Measurements from ENCODE around the gene NPAS1.
A peak's percentile ranks its signal among the peaks of the same experiment; 100 is the strongest.

Gene NPAS1

DNA sequence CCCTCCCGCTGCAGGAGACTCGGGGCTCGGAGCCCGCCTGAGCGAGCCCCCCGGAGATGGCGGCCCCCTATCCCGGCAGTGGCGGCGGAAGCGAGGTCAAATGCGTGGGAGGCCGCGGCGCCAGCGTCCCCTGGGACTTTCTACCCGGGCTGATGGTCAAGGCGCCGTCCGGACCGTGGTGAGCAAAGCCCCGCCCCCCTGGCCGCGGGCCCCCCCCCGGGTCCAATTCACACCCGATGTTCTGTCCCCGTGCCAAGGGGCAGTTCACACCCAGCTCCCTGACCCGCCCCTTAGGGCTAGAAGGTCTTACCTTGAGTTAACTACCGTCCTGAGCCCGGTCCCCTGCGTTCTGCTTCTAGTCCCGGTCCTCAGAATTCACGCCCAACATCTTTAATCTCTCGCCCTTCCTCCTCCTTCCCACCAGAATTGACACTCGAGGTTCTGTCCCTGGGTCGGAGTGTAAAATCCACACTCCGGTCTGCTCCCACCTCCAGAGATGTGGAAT, 1.4 kb downstream of the NPAS1 start:
- DNase-seq (ENCODE audit: low spot score): peak; percentile 53

GRCh38 chr19:47021536-47022139, 2.0 kb downstream of the NPAS1 start:
- peak; percentile 67 for DNase-seq (ENCODE audit: low spot score)

DNA sequence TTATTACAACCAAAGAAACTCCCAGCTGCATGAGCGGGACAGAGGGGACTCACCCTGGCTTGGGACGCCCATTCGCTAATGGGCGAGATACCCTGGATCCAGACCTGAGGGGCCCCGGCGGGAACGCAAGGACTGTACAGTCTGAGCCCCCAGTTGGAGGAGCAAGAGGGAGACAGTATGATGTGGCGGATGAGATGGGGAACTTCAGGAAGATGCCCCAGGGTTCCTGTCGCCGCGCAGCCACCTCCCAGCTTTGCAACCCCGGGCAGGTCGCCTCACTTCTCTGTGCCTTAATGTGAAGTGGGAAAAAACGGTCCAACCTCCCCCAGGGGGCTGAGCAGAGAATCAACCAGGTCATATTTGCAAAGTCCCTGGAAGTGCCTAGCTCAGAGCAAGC, 2.5 kb downstream of the NPAS1 start:
- DNase-seq (ENCODE audit: low spot score): no peak

DNA sequence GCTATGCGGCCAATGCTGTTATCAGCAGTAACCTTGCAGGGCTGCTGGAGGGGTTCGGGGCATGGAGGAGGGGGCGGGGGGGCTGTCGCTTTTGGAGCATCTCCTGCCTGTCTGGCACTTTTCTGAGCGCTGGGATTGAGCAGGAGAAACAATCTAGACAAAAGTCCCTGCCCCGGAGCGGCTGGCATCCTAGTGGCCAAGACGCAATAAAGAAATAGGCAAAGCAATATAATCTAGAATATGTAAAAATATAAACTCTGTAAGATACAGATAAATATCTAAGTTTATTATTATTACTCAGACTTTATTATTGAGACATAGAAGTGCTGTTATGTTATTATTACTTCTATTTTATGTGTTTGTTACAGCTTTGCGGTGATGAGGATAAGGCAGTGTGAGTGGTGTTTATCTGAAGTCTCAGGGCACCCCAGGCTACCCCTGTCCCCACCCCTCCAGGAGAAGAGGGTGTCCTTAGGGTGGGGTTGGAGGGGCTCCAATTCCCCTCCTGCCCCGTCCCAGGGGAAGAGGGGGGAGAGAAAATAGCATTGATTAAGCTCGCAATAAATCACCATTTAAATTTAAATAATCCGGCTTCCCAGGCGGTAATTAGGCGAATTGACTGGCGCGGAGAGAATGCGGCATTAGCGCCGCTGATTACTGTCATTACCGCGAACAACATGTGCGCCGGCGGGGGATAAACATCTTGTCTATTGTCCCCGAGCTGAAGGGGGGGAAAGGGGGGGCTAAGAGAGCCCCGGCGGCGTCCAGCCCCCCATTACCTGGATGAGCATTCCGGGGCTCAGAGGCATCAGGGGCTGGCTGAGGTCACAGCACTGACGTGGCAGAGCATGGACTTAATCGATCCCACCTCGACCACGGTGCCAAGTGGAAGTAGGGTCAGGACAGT, 3.2 kb downstream of the NPAS1 start:
- DNase-seq (ENCODE audit: low spot score): no peak

DNA sequence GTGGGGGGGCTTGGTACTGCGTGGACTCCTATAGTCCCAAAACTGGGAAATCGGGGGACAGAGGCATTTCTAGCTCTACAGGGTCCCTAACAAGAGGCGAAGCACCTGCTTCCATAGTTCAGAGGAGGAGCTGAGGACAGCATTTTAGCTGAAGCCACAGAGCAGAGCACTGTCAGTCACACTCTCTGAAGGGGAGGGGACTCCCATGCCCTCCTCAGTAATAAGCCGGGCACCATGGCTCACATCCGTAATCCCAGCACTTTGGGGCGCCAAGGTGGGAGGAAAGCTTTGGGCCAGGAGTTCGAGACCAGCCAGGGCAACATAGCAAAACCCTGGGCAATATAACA, 3.8 kb downstream of the NPAS1 start:
- no peak for DNase-seq (ENCODE audit: low spot score)

- no peak for DNase-seq (ENCODE audit: low spot score)
These were observed 4.9 kb downstream of the NPAS1 start for GRCh38 chr19:47024502-47024901.

- no peak for DNase-seq (ENCODE audit: low spot score)
These were observed 6.5 kb downstream of the NPAS1 start for GRCh38 chr19:47026156-47026555.

DNA sequence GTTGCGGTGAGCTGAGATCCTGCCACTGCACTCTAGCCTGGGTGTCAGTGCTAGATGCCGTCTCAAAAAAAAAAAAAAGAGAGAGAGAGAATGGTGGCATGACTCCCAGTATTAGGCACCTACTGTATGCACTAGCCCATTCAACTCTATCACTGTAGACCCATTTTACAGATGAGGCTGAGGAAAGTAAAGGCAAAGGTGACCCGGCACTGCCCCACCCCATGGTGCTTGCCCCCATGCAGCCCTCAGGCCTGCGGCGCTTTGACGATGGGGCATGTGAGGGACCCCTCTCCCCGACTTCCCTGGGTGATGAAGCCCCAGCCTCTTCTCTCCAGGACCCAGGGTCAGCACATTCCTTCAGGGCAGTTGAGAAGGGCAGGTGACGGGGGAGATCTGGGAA, 7.3 kb downstream of the NPAS1 start:
- no peak for DNase-seq (ENCODE audit: low spot score)

DNA sequence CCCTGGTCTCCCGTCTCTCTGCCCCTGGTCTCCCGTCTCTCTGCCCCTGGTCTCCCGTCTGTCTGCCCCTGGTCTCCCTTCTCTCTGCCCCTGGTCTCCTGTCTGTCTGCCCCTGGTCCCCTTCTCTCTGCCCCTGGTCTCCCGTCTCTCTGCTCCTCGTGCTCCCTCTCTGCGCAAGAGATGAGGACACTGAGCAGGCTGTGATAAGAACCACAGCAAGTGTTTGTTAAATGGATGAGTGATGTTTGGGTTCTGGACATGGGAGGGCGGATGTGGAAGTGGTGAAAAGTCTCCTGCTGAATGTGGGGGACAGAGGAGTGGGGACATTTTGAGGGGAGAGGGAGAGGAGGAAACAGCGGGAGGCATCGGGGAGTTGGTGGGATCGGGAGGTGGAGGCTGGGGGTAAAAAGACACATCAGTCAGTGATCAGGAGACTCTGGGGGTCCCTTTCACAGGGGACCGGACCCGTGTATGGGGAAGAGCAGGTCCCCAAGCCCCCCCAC, 8.0 kb downstream of the NPAS1 start:
- peak; percentile 8 for DNase-seq (ENCODE audit: low spot score)

DNA sequence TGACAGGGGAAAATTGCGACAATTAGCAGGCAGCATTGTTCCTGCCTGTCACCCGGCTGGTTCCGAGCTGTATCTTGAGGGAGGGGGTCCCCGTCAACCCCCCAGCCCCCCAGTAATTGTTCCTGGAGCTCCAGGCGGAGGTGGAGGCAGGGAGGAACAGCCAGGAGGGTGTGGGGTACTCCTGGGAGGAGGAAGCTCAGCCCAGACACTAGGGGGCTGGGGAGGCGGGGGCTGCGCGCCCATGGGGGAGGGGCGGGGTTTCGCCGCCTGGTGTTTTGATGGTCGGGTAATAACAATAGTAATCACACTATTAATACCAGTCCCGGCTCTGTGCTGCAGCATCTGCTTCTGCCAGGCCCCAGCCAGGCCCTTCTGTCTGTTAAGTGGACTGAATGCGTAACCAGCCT, 8.6 kb downstream of the NPAS1 start:
- DNase-seq (ENCODE audit: low spot score): peak; percentile 70

DNA sequence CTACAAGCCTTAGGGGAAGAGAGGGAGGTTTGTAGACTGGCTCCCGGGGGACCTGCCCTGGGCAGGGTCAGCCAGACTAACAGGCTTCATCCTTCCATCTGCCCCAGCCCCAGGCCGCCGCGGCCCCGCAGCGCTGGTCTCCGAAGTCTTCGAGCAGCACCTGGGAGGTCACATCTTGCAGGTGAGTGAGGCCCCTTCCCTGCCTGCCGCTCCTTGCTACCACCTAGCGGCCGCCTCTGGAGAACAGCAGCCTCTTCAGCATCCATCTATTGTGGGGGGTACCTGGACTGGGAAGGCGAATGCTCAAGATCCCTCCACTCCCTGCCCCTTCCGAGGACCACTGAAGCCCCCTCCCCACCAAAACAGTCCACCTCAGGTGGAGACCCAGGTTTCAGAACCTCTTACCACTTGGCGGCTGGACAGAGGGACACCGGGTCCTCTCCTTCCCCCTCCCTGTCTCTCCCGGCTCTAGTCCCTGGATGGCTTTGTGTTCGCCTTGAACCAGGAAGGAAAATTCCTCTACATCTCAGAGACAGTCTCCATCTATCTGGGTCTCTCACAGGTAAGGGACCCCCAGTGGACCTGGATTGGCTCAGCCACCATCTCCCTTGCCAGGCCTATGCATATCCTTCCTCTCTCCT, 12.7 kb downstream of the NPAS1 start:
- peak; percentile 89 for DNase-seq (ENCODE audit: low spot score)

- DNase-seq (ENCODE audit: low spot score): peak; percentile 97
These were observed 15.8 kb downstream of the NPAS1 start for GRCh38 chr19:47035127-47036096.

DNA sequence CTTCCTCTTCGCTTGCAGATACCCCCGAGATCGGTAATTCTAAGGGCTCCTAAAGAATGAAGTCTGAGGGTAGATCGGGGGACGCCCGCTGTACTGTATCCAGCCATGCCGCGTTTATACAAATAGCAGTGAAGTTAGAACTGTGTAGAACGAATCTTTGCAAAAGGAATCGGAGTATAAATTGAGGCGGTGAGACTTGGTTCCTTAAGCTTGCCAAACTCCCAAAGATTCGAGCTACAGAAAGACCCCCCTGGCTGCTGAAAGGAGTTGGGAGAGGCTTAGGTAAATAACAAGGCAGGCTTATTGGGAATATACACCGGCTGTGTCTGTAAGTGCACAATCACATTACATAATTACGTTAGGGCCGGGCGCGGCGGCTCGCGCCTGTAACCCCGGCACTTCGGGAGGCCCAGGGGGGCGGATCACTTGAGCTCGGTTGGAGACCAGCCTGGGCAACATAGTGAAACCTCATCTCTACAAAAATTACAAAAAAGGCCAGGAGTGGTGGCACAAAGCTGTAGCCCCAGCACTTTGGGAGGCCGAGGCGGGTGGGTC, 16.5 kb downstream of the NPAS1 start:
- no peak for DNase-seq (ENCODE audit: low spot score)

- DNase-seq (ENCODE audit: low spot score): no peak
These were observed 18.1 kb downstream of the NPAS1 start for GRCh38 chr19:47037766-47038165.

GRCh38 chr19:47039239-47039874, 19.7 kb downstream of the NPAS1 start:
- DNase-seq (ENCODE audit: low spot score): no peak

DNA sequence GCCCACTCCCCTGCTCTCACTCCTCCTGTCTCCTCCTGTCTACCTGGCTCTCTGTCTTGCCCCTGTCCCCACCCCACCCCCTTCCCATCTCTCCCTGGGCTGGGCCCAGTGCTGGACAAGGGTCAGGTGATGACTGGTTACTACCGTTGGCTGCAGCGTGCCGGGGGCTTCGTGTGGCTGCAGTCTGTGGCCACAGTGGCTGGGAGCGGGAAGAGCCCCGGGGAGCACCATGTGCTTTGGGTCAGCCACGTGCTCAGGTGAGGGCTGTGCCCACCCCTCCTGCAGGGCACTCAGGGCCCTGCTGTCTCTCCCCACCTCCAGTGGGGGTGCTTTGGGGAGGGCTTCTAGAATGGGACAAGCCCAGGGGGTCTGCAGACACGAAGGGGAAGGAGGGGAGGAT, 21.2 kb downstream of the NPAS1 start:
- DNase-seq (ENCODE audit: low spot score): no peak

DNA sequence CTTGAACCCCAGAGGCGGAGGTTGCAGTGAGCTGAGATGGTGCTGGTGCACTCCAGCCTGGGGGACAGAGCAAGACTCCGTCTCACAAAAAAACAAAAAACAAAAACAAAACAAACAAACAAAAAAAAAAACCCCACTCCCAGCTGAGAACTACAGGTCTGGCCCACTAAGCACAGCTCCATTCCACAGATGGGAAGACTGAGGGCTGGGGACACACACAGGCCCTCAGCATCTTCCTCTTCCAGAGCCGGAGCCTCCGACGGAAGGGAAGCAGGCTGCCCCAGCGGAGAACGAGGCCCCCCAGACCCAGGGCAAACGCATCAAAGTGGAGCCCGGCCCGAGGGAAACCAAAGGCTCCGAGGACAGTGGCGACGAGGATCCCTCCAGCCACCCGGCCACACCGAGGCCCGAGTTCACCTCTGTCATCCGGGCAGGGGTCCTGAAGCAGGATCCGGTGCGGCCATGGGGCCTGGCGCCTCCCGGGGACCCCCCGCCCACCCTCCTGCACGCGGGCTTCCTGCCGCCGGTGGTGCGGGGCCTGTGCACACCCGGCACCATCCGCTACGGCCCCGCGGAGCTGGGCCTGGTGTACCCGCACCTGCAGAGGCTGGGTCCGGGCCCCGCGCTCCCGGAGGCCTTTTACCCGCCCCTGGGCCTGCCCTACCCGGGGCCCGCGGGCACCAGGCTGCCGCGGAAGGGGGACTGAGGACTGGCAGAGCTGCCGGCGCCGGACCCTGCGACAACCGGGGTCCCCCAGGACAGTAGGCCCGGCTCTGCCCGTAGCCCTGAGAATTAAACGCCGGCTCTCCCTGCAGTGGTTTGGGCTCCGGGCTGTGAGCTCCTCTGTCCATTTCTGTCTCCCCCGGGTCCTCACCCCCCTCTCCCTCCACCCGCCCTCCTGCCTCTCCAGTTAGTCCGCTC, 25.6 kb downstream of the NPAS1 start:
- DNase-seq (ENCODE audit: low spot score): no peak

DNA sequence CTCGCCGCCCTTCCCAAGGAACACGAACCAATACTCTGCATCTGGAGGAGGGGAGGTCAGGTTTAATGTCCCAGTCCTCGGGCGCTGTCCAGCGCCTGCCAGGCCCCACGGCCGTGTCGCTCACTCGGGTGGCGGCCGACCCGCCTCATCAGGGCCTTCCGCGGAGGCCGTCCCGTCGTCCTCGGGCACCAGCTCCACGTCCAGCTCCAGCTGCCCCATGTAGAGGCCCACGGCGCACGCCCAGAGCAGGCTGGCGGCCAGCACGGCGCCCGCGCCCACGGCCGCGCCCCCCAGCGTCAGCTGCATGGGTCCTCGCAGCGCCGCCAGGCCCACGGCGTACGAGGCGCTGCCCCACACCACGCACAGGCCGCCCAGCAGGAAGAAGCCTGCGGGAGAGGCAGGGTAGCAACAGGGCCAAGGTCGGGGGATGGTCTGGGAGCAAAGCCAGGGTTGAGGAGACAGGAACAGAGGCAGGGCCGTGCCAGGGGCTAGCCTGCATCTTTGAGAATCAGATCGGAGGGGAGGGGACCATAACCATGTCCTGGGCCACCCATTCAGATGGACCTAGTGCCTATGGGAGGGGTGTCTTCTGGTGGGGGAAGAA, 26.3 kb downstream of the NPAS1 start:
- no peak for DNase-seq (ENCODE audit: low spot score)

- DNase-seq (ENCODE audit: low spot score): no peak
These were observed 27.7 kb downstream of the NPAS1 start for GRCh38 chr19:47047272-47047762.

Measured in iPS-NIHi11 (cell line).